ENCODE results near the gene NOX4. TPM values are rescaled to one million over a fixed set of nuclear protein-coding genes. Genes with fewer than 3 reads are reported as not detected.

Gene NOX4
- total and polyA plus RNA-seq, 9 donors = 0.78 to 5.0 (median 1.6) TPM

GRCh38 chr11:89456681-89457080, 34.5 kb downstream of the NOX4 start:
- WGBS, 3 donors = 93 to 100% (median 95%) methylated on average over 2 of the region's 2 CpGs

GRCh38 chr11:89452780-89453179, 38.4 kb downstream of the NOX4 start:
- intact Hi-C loops (cut with DNase I) = no loop called here
- 87 to 90% (median 88%) methylated on average over 3 of the region's 3 CpGs for WGBS, 3 donors
- no peaks in the 10 kb centered on the region for H3K4me1 ChIP-seq (ENCODE audit: insufficient read depth)
- no peaks in the 10 kb centered on the region for H3K36me3 ChIP-seq
- DNase-seq = no peak
- H3K9me3 ChIP-seq = no peaks in the 10 kb centered on the region
- no peak overlapping the region for H3K4me3 ChIP-seq
- H3K27ac ChIP-seq = no peak overlapping the region
- TF ChIP-seq EP300 (IDR thresholded peaks at IDR 0.05) (no peak), CTCF (IDR thresholded peaks at IDR 0.05) (no peak)
- no peaks in the 10 kb centered on the region for H3K27me3 ChIP-seq

More at GRCh38 chr11:89456681-89457080, 34.5 kb downstream of the NOX4 start:
- TF ChIP-seq EP300 (IDR thresholded peaks at IDR 0.05) (no peak), POLR2A (IDR thresholded peaks at IDR 0.05) (no peak), CTCF (IDR thresholded peaks at IDR 0.05) (no peak)
- no peaks in the 10 kb centered on the region for H3K36me3 ChIP-seq
- no peaks in the 10 kb centered on the region for H3K4me1 ChIP-seq (ENCODE audit: insufficient read depth)
- intact Hi-C loops (cut with DNase I) = no loop called here
- H3K27me3 ChIP-seq = no peaks in the 10 kb centered on the region
- no peak for DNase-seq
- H3K27ac ChIP-seq = no peak overlapping the region
- no peaks in the 10 kb centered on the region for H3K9me3 ChIP-seq
- no peak overlapping the region for H3K4me3 ChIP-seq

- Histone ChIP-seq H3K9me3 (no peaks in the 10 kb centered on the region), H3K4me3 (no peak overlapping the region), H3K4me1 (ENCODE audit: insufficient read depth) (no peaks in the 10 kb centered on the region), H3K27me3 (no peaks in the 10 kb centered on the region), H3K36me3 (no peaks in the 10 kb centered on the region), H3K27ac (no peak overlapping the region)
- intact Hi-C loops (cut with DNase I) = no loop called here
- no peak for TF ChIP-seq POLR2A (IDR thresholded peaks at IDR 0.05)
- TF ChIP-seq EP300 (IDR thresholded peaks at IDR 0.05) = no peak
- TF ChIP-seq CTCF (IDR thresholded peaks at IDR 0.05) = no peak
- DNase-seq = no peak
Observed at GRCh38 chr11:89447845-89448244, 43.3 kb downstream of the NOX4 start.

- Histone ChIP-seq H3K4me1 (ENCODE audit: insufficient read depth) (no peaks in the 10 kb centered on the region), H3K36me3 (no peaks in the 10 kb centered on the region), H3K27ac (no peak overlapping the region), H3K9me3 (no peaks in the 10 kb centered on the region), H3K27me3 (no peaks in the 10 kb centered on the region), H3K4me3 (no peak overlapping the region)
- WGBS, 3 donors = 84 to 87% (median 85%) methylated on average over 5 of the region's 5 CpGs
- TF ChIP-seq POLR2A (IDR thresholded peaks at IDR 0.05) = no peak
- TF ChIP-seq EP300 (IDR thresholded peaks at IDR 0.05) = no peak
- no peak for TF ChIP-seq CTCF (IDR thresholded peaks at IDR 0.05)
- no peak for DNase-seq
- intact Hi-C loops (cut with DNase I) = no loop called here
Observed at GRCh38 chr11:89443361-89444322, 47.5 kb downstream of the NOX4 start.
